HepG2 (cell line): Measurements from ENCODE around the gene SDHAF3.
"Not testable (repeated sequence)": the region's sequence is repeated elsewhere in the genome, so short reads cannot be mapped to it uniquely, and the experiment has no call there.

ENCODE experiments used
- ATF4 ChIP-seq, 2 experiments: fragments of 450-650 bp in 1 of 2; sonication (generic) in 1 of 2; formaldehyde crosslinking; IDR thresholded peaks; 2 replicates each; pipeline versions ENCODE4 v1.5.0 to v1.8.0; 2020 to 2022; ENCODE audit warnings: mild to moderate bottlenecking in 1 of 2, missing genetic modification reagents in 1 of 2
- CTCF ChIP-seq: sonication (generic); formaldehyde crosslinking; IDR thresholded peaks from 2 replicates; pipeline ENCODE4 v1.5.0; 2020; ENCODE audit warnings: mild to moderate bottlenecking, missing genetic modification reagents, moderate library complexity
- FOXA3 ChIP-seq: IDR thresholded peaks from 2 replicates; pipeline ENCODE4 v1.6.1; 2016; ENCODE audit warnings: missing genetic modification reagents, missing compliant biosample characterization
- GTF2F1 ChIP-seq: fragments of 150-350 bp; IDR thresholded peaks from 2 replicates; pipeline ENCODE4 v1.6.1; 2014; ENCODE audit warnings: low read length
- MZF1 ChIP-seq: sonication (generic); formaldehyde crosslinking; IDR thresholded peaks from 2 replicates; pipeline ENCODE4 v1.8.1; 2023; ENCODE audit warnings: mild to moderate bottlenecking, missing genetic modification reagents, borderline replicate concordance
- PLRG1 ChIP-seq: fragments of 450-650 bp; conservative IDR thresholded peaks from 2 replicates; pipeline ENCODE4 v1.6.1; 2016
- RBM39 ChIP-seq: fragments of 200-400 bp; formaldehyde crosslinking; IDR thresholded peaks from one replicate; pipeline ENCODE4 v1.6.1; 2018; ENCODE audit warnings: antibody characterized with exemption, mild to moderate bottlenecking, low read depth, low read length; ENCODE audit not compliant: poor library complexity, severe bottlenecking
- SMARCE1 ChIP-seq: fragments of 450-650 bp; IDR thresholded peaks from 2 replicates; pipeline ENCODE4 v1.6.1; 2017; ENCODE audit warnings: borderline replicate concordance
- SRSF4 ChIP-seq: fragments of 200-400 bp; formaldehyde crosslinking; IDR thresholded peaks from one replicate; pipeline ENCODE4 v1.6.1; 2018; ENCODE audit warnings: mild to moderate bottlenecking, low read depth, low read length, moderate library complexity; ENCODE audit not compliant: poor library complexity, severe bottlenecking
- XRCC5 ChIP-seq: fragments of 200-400 bp; formaldehyde crosslinking; optimal IDR thresholded peaks from 2 replicates; pipeline ENCODE3; 2017; ENCODE audit warnings: mild to moderate bottlenecking, low read length
- YY1 ChIP-seq: IDR thresholded peaks from 2 replicates; pipeline ENCODE4 v1.6.1; 2011; ENCODE audit warnings: low read length, low read depth, moderate library complexity, mild to moderate bottlenecking; ENCODE audit not compliant: insufficient read depth, insufficient replicate concordance
- ZNF597 ChIP-seq: sonication (generic); formaldehyde crosslinking; IDR thresholded peaks from 2 replicates; pipeline ENCODE4 v1.5.0; 2020; ENCODE audit warnings: missing genetic modification reagents
- ZNF629 ChIP-seq: sonication (generic); formaldehyde crosslinking; conservative IDR thresholded peaks from 2 replicates; pipeline ENCODE4 v1.5.0; 2020; ENCODE audit warnings: missing genetic modification reagents

- not testable (repeated sequence) for TF ChIP-seq GTF2F1; YY1; MZF1; ATF4 (CRISPR knock-in tag; IDR thresholded peaks at IDR 0.05); XRCC5; RBM39; SMARCE1; ZNF629; SRSF4; PLRG1; FOXA3 (CRISPR knock-in tag); CTCF (CRISPR knock-in tag); ZNF597 (CRISPR knock-in tag)
These were observed 78.7 kb downstream of the SDHAF3 start for GRCh38 chr7:97196174-97196573.
